Activated B cell treated with CpG ODN at 0.5 μM for 24 hours (primary cell): ENCODE results near the gene VOPP1. TPM values are rescaled to one million over a fixed set of nuclear protein-coding genes. Genes with fewer than 3 reads are reported as not detected.
A peak's percentile ranks its signal among the peaks of the same experiment; 100 is the strongest.
"Not testable (repeated sequence)": the region's sequence is repeated elsewhere in the genome, so short reads cannot be mapped to it uniquely, and the experiment has no call there.

Experiments
- ATAC-seq: fragments of 200-7000 bp; cut with Tn5 transposase; one replicate; pipeline ENCODE4 v1.10.0; 2021; ENCODE audit warnings: low read depth, mild to moderate bottlenecking, moderate library complexity
- CTCF ChIA-PET: fragments of 350-600 bp; sonication (Branson Sonifier 250); formaldehyde crosslinking; loops from one replicate; lab custom pipeline; 2021; ENCODE audit warnings: antibody characterized with exemption; lab: Charles Lee
- POLR2A ChIA-PET: fragments of 350-600 bp; sonication (Branson Sonifier 250); formaldehyde crosslinking; loops from one replicate; lab custom pipeline; 2021; ENCODE audit warnings: antibody characterized with exemption; lab: Charles Lee
- DNase-seq: peaks from one replicate; pipeline ENCODE4 v3.0.0; 2022
- H3K27ac Mint-ChIP-seq: one replicate; pipeline ENCODE4 v1.8.0; 2020; ENCODE audit warnings: mixed read lengths
- H3K27me3 Mint-ChIP-seq: one replicate; pipeline ENCODE4 v1.8.0; 2021; ENCODE audit warnings: mixed read lengths
- H3K36me3 Mint-ChIP-seq: one replicate; pipeline ENCODE4 v1.8.0; 2021; ENCODE audit warnings: low read depth, mixed read lengths
- H3K4me1 Mint-ChIP-seq: one replicate; pipeline ENCODE4 v1.8.0; 2021; ENCODE audit warnings: mixed read lengths
- H3K4me3 Mint-ChIP-seq: one replicate; pipeline ENCODE4 v1.8.0; 2020; ENCODE audit warnings: mild to moderate bottlenecking, mixed read lengths
- H3K9me3 Mint-ChIP-seq: one replicate; pipeline ENCODE4 v1.8.0; 2020; ENCODE audit warnings: mixed read lengths
- intact Hi-C: fragments of 100-400 bp; cut with micrococcal nuclease; formaldehyde crosslinking; loops from one replicate; pipeline ENCODE4 v1.15.1; 2024
- total RNA-seq: library from RNA; stranded (reverse); gene quantifications from 2 replicates; pipeline ENCODE4 v1.2.3, GENCODE V29; 2022
- TF ChIP-seq, protein P1 (sequence below): fragments of 200-600 bp; IDR thresholded peaks from one replicate; pipeline ENCODE4 v1.8.0; 2022; ENCODE audit warnings: antibody characterized with exemption, mild to moderate bottlenecking

VOPP1 gene, protein sequence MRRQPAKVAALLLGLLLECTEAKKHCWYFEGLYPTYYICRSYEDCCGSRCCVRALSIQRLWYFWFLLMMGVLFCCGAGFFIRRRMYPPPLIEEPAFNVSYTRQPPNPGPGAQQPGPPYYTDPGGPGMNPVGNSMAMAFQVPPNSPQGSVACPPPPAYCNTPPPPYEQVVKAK
- 403 and 438 TPM in 2 replicates for total RNA-seq

DNA sequence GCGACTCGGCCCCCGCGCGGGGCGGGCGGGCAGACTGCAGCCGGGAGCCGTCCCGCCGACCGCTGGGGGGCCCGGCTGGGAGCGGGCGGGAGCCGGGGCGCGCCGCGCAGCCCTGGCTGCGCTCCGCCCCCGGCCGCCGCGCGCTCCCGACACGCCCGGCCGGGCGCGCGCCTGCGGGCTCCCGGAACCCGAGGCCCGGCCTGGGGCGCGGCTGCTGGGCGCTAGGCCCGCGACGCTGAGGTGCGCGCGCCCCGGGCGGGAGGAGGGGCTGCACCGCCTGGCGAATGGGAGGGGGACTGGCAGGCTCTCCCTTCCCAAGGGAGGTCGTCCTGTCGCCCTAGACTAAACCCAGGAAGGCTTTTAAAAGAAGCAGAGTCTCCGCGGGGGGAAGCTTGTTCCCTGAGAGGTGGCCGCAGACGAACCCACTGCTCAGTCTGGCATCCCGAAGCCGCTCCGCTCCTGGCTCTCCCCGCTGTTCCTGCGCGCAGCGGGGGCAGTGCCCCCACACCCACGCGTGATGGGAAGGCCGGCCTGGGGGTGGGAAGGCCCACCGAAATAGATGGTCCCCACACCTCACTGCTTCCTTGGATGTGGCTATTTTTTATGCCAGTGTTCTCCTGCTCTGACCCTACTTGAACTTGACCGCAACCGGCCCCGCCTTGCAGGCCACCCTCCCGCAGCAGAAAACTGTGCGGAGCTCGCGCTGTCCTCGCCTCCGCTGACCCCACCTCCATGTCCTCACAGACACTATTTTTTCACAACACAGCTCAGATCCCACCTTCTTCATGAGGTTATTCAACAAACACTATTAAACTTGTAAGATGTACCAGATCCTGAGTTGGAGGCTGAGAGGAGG is at the start of gene VOPP1:
Gene VOPP1, minus strand, starts transcription at position 125 of the 856 bp plus-strand sequence. CDS start 178 bp downstream, outside the sequence.
- ATAC-seq, result peak; percentile 63
- POLR2A ChIA-PET, result interaction anchor here (0.6 to 13.2 kb wide), 14 partner anchors 11 to 492 kb away, joined by 3 to 651 read pairs (median 6); no protein-coding TSS in a partner anchor
- Mint-ChIP-seq H3K9me3 (no peaks in the 10 kb centered on the region), H3K4me3 (peak within 1 kb of the TSS; percentile 97), H3K36me3 (peaks cover 35% of the 10 kb centered on the region), H3K4me1 (peaks cover 49% of the 10 kb centered on the region), H3K27me3 (no peaks in the 10 kb centered on the region), H3K27ac (peak within 1 kb of the TSS; percentile 93)
- TF ChIP-seq, protein P1, sequence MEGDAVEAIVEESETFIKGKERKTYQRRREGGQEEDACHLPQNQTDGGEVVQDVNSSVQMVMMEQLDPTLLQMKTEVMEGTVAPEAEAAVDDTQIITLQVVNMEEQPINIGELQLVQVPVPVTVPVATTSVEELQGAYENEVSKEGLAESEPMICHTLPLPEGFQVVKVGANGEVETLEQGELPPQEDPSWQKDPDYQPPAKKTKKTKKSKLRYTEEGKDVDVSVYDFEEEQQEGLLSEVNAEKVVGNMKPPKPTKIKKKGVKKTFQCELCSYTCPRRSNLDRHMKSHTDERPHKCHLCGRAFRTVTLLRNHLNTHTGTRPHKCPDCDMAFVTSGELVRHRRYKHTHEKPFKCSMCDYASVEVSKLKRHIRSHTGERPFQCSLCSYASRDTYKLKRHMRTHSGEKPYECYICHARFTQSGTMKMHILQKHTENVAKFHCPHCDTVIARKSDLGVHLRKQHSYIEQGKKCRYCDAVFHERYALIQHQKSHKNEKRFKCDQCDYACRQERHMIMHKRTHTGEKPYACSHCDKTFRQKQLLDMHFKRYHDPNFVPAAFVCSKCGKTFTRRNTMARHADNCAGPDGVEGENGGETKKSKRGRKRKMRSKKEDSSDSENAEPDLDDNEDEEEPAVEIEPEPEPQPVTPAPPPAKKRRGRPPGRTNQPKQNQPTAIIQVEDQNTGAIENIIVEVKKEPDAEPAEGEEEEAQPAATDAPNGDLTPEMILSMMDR, result no peak
- intact Hi-C loops, result loop anchor here (1.0 kb wide), 1 partner anchor 207 kb away; the partner anchor contains the start of gene LANCL2
- CTCF ChIA-PET, result interaction anchor here (1.2 to 2.4 kb wide), 6 partner anchors 13 to 69 kb away, joined by 3 to 8 read pairs (median 4); no protein-coding TSS in a partner anchor
- DNase-seq, result peak; percentile 79

DNA sequence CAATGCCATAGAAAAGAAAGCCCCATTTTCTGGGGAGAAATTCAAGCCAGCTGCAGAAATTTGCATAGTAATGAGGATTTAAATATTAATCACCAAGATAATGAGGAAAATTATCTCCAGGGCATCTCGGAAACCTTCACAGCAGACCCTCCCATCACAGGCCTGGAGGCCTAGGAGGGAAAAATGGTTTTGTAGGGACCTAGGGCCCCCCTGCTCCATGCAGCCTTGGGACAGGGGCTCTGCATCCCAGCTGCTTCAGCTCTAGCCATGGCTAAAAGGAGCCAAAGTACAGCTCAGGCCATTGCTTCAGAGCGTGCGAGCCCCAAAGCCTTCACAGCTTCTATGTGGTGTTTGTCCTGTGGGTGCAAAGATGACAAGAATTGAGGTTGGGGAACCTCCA is 46.6 kb upstream of the VOPP1 start:
- no peaks in the 10 kb centered on the region for H3K4me1 Mint-ChIP-seq
- peaks cover 3% of the 10 kb centered on the region for H3K27me3 Mint-ChIP-seq
- TF ChIP-seq, protein P1, result no peak
- peaks cover 2% of the 10 kb centered on the region for H3K36me3 Mint-ChIP-seq
- ChIA-PET POLR2A (no interaction called here), CTCF (no interaction called here)
- H3K27ac Mint-ChIP-seq, result no peak overlapping the region
- peaks cover 7% of the 10 kb centered on the region for H3K9me3 Mint-ChIP-seq
- intact Hi-C loops, result no loop called here
- DNase-seq (no peak), ATAC-seq (no peak)
- no peak overlapping the region for H3K4me3 Mint-ChIP-seq

DNA sequence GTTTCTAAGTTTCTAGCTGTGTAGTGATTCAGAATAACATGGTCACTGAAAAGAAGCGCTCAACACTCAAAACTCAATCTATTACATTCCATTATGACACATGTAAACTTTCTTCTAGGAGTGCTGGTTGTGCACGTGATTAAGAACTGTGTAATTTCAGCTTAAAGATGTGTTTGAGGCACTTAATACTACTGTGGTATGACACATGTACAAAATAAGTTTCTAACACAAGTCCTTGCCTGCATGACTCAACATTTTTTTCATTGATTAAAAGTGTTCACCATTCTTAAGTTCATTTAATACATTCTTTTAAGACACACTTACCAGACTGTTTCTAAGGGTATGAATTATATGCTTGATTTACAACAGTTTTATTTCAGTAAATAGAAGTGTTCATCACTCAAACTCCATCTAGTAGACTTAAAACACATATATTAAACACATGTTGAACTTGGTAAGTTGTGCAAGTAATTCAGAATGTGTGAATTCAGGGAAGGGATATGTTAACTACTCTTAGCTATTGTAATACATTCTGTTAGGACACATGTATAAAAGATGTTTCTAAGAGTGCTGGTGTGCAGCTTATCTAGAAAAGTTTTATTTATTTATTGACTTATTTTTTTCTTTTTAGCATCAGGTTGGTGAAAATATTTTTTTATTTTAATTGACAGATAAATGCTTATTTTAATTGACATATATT is 42.2 kb upstream of the VOPP1 start:
- H3K9me3 Mint-ChIP-seq, intact Hi-C loops, ATAC-seq, H3K4me1 Mint-ChIP-seq, POLR2A ChIA-PET, CTCF ChIA-PET, H3K27ac Mint-ChIP-seq, DNase-seq, H3K4me3 Mint-ChIP-seq, H3K36me3 Mint-ChIP-seq, H3K27me3 Mint-ChIP-seq: not testable (repeated sequence)

DNA sequence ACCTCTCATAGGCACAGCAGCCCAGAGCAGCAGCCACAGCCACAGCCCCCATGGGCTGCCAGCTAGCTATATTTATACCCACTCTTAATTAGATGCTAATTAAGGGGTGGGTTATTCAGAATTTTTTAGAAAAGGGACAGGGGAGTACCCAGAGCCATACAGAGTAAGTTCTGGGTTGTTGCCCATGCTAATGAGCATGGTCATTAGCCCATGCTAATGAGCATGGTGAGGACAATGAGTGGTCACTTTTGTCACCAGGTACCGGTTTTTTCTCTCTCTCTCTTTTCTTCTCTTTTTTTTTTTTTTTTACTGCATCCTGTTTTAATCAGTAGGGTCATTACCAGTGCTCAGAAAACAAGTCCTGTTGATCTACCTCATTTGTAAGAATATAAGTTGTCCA is 37.4 kb upstream of the VOPP1 start:
- H3K4me1 Mint-ChIP-seq, CTCF ChIA-PET, H3K27ac Mint-ChIP-seq, H3K4me3 Mint-ChIP-seq, H3K36me3 Mint-ChIP-seq, ATAC-seq, H3K27me3 Mint-ChIP-seq, DNase-seq, intact Hi-C loops, POLR2A ChIA-PET, H3K9me3 Mint-ChIP-seq: not testable (repeated sequence)

DNA sequence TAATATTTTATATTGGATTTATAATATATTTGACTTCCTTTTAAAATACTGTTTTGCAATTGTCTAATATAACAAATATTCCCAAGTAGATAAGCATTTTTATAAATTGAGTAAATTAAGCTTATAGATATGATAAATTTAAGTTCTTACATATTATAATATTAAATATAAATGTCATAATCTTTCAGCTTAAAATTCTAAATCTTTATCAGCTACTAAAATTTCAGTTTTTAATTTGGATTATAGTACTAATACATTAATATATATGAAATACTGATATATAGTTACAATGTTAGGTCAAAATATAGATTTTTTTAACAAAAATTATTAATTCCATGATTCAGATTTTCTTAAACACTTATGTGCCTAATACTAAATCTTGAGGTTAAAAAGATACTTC is 33.4 kb upstream of the VOPP1 start:
- H3K4me3 Mint-ChIP-seq, intact Hi-C loops, CTCF ChIA-PET, ATAC-seq, H3K27me3 Mint-ChIP-seq, H3K36me3 Mint-ChIP-seq, H3K4me1 Mint-ChIP-seq, POLR2A ChIA-PET, DNase-seq, H3K9me3 Mint-ChIP-seq, H3K27ac Mint-ChIP-seq: not testable (repeated sequence)

DNA sequence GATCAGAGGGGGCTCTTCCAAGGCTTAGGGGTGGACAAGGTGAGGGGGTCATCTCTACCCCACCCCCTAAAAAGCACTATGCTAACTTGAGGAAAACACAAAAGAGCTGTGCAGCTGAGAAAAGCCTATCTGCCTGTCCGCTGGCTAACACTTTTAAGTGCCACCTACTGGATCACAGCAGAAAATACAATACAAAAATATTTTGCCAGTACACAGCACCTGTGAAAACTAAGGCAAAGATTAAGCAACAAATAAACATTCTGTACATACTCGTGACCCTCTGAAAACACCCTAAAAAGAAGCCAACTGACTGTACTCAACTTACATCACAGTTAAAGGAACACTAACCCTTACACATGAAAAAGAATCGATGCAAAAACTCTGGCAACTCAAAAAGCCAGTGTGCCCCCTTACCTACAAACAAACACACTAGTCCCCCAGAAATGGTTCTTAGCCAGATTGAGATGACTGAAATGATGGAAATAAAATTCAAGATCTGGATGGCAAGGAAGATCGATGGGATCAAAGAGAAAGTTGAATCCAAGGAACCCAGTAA is 25.7 kb upstream of the VOPP1 start:
- peak; percentile 74 for ATAC-seq
- Mint-ChIP-seq H3K4me1 (peaks cover 27% of the 10 kb centered on the region), H3K27ac (peak overlapping the region; percentile 50)
- H3K27me3 Mint-ChIP-seq, H3K36me3 Mint-ChIP-seq, H3K9me3 Mint-ChIP-seq, DNase-seq, H3K4me3 Mint-ChIP-seq: not testable (repeated sequence)
- intact Hi-C loops, result loop anchor here (1.0 kb wide), 3 partner anchors 63 to 318 kb away; no protein-coding TSS in a partner anchor
- ChIA-PET POLR2A (interaction anchor here (0.9 to 4.5 kb wide), 4 partner anchors 50 to 86 kb away, joined by 3 to 16 read pairs (median 4); no protein-coding TSS in a partner anchor), CTCF (interaction anchor here (0.7 to 5.6 kb wide), 12 partner anchors 12 to 166 kb away, joined by 3 to 37 read pairs (median 4); partner anchors contain the start of gene VOPP1)

DNA sequence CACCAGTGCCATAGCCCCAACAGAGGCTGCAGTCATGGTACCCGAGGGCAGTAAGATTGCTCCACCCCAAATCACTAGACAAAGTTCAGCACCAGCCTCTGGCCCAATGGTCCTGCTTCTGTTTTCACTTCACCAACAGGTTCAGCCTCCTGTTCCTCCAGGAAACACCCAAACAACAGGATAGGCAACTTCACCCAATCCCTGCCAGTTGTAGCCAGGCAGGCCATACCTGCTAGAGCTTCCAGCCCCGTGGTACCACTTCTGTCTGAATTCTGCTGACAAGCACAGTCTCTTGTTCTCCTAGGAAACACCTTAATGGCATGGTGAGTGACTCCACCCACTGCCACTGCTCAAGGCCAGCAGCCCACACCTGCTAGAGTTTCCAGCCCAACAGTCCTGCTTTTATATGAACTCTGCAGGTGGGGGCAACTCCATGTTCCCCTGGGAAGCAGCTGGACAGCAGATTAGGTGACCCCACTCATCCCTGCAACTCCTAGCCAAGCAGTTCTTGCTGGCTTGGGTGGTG is 25.0 kb upstream of the VOPP1 start:
- H3K4me3 Mint-ChIP-seq, H3K27me3 Mint-ChIP-seq, ATAC-seq, DNase-seq, H3K27ac Mint-ChIP-seq, H3K36me3 Mint-ChIP-seq, H3K9me3 Mint-ChIP-seq: not testable (repeated sequence)
- ChIA-PET POLR2A (interaction anchor here (1.0 to 4.5 kb wide), 3 partner anchors 49 to 63 kb away, joined by 3 to 16 read pairs (median 4); no protein-coding TSS in a partner anchor), CTCF (interaction anchor here (0.7 to 5.6 kb wide), 10 partner anchors 11 to 165 kb away, joined by 3 to 37 read pairs (median 4); partner anchors contain the start of gene VOPP1)
- intact Hi-C loops, result loop anchor here (1.0 kb wide), 1 partner anchor 317 kb away; no protein-coding TSS in a partner anchor
- peaks cover 27% of the 10 kb centered on the region for H3K4me1 Mint-ChIP-seq
